IMR-90 (cell line): Measurements from ENCODE around the gene TMEM223. TPM values are rescaled to one million over a fixed set of nuclear protein-coding genes. Genes with fewer than 3 reads are reported as not detected.

Experiments
- ELK1 ChIP-seq: fragments of 150-350 bp; IDR thresholded peaks from 2 replicates; pipeline ENCODE4 v1.6.1; 2016; ENCODE audit warnings: low read depth, mild to moderate bottlenecking, low read length, moderate library complexity, borderline replicate concordance
- FOS ChIP-seq: fragments of 150-350 bp; IDR thresholded peaks from 2 replicates; pipeline ENCODE4 v1.6.1; 2016; ENCODE audit warnings: low read depth, low read length
- RAD21 ChIP-seq: IDR thresholded peaks from 2 replicates; pipeline ENCODE4 v1.6.1; 2012; ENCODE audit warnings: low read length, improper control_type of control experiment
- RCOR1 ChIP-seq: IDR thresholded peaks from 2 replicates; pipeline ENCODE4 v1.6.1; 2012; ENCODE audit warnings: mild to moderate bottlenecking, low read length, improper control_type of control experiment; ENCODE audit not compliant: insufficient replicate concordance
- RFX5 ChIP-seq: IDR thresholded peaks from 2 replicates; pipeline ENCODE4 v1.8.0; 2012; ENCODE audit warnings: low read depth, mild to moderate bottlenecking, low read length, moderate library complexity
- polyA plus RNA-seq, 3 experiments: library from polyadenylated mRNA; depleted of rRNA; stranded (reverse); fragments of >200 nt; gene quantifications; 2 replicates each; pipeline ENCODE4 v1.2.3, GENCODE V29; 2012; ENCODE audit warnings: low replicate concordance in 1 of 3
- total RNA-seq: library from RNA; depleted of rRNA; stranded (reverse); fragments of >200 nt; gene quantifications from 2 replicates; pipeline ENCODE4 v1.2.3, GENCODE V29; 2012

The TMEM223 gene
- total and polyA plus RNA-seq, 2 of the 4 experiments (the other 2 are of a cell fraction) = 9.7 to 15.7 TPM

DNA sequence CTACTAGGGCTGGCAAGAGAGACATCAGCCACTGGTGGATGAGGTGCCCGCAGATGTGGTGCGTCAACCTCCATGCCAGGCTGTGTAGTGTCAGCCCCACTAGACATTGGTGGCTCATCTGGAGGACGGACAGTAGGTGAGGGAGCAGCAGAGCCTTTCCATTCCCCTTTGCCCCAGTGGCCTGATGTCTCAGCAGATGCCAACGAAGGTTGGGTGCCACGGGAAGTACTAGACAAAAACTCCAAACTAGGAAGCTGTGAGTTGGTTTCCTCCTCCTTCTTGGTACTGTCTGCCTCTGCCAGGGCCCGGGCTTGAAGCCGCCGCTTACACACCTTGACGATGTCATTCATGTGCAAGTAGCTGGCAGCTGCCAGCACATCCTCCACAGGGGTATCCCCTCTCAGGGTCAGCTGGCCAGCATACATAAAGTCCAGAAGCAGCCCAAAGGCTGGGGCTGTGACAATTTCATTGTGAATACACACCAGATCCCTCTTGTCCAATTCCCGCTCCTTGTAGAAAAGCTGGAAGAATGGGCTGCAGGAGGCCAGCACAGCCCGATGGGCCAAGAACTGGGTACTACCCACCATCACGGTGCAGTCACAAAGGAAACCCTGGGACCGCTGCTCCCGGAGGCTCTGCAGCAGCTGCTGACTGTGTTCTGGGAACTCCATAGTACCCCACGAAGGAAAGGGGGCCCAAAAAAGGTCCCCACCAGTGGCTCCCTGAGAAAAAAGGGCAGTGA is 38.6 kb downstream of the TMEM223 start (continued):
- no peak for TF ChIP-seq FOS
- TF ChIP-seq RCOR1 = no peak
- no peak for TF ChIP-seq ELK1
- no peak for TF ChIP-seq RAD21
- TF ChIP-seq RFX5 = no peak
